Right renal pelvis (tissue), 4 donors: Measurements from ENCODE around the gene BSN. TPM values are rescaled to one million over a fixed set of nuclear protein-coding genes. Genes with fewer than 3 reads are reported as not detected.

Experiments used
- DNase-seq, 4 donors: peaks; one replicate each; pipeline ENCODE4 v3.0.0-alpha.2; 2013; ENCODE audit warnings: low read depth in 4 of 4, low spot score in 3 of 4, missing footprints in 1 of 4
- polyA plus RNA-seq, 4 donors: library from polyadenylated mRNA; unstranded; fragments of 120-200 nt; gene quantifications; one replicate each; pipeline ENCODE4 v1.2.1, GENCODE V29; 2013; ENCODE audit not compliant: insufficient read length in 4 of 4

The BSN gene
- polyA plus RNA-seq, 4 donors: 0.98 to 1.8 (median 1.5) TPM

DNA sequence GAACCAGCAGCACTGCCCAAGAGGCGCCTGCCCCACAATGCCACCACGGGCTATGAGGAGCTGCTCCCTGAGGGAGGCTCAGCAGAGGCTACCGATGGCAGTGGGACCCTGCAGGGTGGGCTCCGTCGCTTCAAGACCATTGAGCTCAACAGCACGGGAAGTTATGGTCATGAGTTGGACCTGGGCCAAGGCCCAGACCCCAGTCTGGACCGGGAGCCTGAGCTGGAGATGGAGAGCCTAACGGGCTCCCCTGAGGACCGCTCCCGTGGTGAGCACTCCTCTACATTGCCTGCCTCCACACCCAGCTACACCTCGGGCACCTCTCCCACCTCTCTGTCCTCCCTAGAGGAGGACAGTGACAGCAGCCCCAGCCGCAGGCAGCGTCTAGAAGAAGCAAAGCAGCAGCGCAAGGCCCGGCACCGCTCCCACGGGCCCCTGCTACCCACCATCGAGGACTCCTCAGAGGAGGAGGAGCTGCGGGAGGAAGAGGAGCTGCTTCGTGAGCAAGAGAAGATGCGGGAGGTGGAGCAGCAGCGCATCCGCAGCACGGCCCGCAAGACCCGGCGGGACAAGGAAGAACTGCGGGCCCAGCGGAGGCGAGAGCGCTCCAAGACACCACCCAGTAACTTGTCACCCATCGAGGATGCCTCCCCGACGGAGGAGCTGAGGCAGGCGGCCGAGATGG is 98.1 kb downstream of the BSN start:
- DNase-seq: no peak

DNA sequence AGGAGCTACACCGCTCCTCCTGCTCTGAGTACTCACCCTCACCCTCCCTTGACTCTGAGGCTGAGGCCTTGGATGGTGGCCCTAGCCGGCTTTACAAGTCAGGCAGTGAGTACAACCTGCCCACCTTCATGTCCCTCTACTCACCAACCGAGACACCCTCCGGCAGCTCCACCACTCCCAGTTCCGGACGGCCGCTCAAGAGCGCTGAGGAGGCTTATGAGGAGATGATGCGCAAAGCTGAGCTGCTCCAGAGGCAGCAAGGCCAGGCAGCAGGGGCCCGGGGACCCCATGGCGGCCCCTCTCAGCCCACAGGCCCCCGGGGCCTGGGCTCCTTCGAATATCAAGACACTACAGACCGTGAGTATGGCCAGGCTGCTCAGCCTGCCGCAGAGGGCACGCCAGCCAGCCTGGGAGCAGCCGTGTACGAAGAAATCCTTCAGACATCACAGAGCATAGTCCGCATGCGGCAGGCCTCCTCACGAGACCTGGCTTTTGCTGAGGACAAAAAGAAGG is 98.7 kb downstream of the BSN start:
- no peak for DNase-seq

DNA sequence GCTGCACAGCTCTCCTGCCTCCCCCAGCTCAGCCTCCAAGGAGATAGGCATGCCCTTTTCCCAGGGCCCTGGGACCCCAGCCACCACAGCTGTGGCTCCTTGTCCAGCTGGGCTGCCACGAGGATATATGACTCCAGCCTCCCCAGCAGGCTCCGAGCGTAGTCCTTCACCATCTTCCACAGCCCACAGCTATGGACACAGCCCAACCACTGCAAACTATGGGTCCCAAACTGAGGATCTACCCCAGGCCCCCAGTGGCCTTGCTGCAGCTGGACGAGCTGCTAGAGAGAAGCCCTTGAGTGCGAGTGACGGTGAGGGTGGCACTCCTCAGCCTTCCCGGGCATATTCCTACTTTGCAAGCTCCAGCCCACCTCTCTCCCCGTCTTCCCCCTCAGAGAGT is 99.3 kb downstream of the BSN start:
- no peak for DNase-seq

DNA sequence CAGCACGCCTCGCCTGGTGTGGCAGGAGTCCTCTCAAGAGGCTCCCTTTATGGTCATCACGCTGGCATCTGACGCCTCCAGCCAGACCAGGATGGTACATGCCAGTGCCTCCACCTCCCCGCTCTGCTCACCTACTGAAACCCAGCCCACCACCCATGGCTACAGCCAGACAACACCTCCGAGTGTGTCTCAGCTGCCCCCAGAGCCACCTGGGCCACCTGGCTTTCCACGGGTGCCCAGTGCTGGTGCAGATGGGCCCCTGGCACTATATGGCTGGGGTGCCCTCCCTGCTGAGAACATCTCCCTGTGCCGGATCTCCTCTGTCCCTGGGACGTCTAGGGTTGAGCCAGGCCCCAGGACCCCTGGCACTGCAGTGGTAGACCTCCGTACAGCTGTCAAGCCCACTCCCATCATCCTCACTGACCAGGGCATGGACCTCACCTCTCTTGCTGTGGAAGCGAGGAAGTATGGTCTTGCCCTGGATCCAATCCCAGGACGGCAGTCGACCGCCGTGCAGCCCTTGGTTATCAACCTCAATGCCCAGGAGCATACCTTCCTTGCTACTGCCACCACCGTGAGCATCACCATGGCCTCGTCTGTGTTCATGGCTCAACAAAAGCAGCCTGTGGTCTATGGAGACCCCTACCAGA is 100.0 kb downstream of the BSN start:
- DNase-seq: no peak

DNA sequence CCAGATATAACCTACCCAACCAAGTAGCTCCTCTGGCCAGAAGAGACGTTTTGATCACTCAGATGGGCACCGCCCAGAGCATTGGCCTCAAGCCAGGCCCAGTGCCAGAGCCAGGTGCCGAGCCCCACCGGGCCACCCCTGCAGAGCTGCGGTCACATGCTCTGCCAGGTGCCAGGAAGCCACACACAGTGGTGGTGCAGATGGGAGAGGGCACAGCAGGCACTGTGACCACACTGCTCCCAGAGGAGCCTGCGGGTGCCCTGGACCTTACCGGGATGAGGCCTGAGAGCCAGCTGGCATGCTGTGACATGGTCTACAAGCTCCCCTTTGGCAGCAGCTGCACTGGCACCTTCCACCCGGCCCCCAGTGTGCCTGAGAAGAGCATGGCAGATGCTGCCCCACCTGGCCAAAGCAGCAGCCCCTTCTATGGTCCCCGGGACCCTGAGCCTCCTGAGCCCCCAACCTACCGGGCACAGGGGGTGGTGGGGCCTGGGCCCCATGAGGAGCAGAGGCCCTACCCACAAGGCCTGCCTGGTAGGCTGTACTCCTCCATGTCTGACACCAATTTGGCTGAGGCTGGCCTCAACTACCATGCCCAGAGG is 100.8 kb downstream of the BSN start:
- no peak for DNase-seq

DNA sequence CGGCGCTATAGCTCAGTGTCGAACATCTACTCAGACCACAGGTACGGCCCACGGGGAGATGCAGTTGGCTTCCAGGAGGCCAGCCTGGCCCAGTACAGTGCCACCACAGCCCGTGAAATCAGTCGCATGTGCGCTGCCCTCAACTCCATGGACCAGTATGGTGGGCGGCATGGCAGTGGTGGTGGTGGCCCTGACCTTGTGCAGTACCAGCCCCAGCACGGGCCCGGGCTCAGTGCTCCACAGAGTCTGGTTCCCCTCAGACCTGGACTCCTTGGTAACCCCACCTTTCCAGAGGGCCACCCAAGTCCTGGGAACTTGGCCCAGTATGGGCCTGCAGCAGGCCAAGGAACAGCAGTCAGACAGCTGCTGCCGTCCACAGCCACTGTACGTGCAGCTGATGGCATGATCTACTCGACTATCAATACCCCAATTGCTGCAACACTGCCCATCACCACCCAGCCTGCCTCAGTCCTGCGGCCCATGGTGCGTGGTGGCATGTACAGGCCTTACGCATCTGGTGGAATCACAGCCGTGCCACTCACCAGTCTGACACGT is 101.5 kb downstream of the BSN start:
- DNase-seq: no peak

DNA sequence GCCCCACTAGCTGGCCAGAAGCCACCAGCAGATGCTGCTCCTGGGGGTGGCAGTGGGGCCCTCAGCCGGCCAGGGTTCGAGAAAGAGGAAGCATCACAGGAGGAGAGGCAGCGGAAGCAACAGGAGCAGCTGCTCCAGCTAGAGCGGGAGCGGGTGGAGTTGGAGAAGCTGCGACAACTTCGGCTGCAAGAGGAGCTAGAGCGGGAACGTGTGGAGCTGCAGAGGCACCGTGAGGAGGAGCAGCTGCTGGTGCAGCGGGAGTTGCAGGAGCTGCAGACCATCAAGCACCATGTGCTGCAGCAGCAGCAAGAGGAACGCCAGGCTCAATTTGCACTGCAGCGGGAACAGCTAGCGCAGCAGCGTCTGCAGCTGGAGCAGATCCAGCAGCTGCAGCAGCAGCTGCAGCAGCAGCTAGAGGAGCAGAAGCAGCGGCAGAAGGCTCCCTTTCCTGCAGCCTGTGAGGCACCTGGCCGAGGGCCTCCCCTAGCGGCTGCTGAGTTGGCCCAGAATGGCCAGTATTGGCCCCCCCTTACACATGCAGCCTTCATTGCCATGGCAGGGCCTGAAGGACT is 102.3 kb downstream of the BSN start:
- DNase-seq: no peak

DNA sequence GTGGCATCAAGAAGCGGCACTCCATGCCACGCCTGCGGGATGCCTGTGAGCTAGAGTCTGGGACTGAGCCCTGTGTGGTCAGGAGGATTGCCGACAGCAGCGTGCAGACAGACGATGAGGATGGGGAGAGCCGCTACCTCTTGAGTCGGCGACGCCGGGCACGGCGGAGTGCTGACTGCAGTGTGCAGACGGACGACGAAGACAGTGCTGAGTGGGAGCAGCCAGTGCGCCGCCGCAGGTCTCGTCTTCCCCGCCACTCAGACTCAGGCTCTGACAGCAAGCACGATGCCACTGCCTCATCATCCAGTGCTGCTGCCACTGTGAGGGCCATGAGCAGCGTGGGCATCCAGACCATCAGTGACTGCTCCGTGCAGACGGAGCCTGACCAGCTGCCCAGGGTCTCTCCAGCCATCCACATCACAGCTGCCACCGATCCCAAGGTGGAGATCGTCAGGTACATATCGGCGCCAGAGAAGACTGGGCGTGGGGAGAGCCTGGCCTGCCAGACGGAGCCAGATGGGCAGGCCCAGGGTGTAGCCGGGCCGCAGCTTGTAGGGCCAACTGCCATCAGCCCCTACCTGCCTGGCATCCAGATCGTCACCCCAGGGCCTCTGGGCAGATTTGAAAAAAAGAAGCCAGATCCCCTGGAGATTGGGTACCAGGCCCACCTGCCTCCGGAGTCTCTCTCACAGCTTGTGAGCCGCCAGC is 103.1 kb downstream of the BSN start:
- DNase-seq: no peak

DNA sequence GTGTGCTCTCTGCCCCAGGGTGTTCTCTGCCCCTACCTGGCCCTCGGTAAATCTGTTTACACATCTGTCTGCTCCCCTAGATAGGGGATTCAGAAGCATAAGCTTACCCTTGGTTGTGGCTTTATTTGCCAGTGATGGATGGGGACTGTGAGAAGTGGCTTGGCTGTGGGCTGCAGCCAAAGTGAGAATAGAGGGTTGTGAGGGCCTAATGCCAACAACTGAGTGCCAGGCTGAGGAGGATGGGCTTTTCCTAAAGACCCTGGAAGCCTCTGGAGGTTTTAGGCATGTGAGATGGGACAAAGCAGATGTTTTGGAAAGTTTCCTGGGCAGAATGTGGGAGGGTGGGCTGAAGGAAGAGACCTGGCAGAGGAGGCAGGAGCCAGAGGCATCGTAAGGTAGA is 104.4 kb downstream of the BSN start:
- DNase-seq: no peak

DNA sequence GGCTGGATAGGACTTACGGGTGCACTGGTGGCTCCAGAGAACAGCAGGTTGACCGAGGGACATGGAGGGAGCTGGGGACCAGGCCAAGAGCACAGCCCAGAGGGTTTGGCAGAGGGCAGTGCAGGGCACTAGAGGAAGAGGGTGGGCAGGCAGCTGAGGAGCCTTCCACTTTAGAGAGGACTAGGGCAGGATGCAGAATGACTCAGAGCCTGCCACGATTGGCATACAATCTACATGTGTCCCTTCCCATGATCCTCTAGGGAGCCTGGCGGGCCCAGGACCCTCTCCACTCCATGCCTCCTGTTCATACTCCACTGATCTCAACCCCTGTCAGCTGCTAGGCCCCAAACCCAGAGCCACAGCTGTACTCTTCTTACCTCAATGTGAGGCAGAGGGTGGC is 105.5 kb downstream of the BSN start:
- no peak for DNase-seq

DNA sequence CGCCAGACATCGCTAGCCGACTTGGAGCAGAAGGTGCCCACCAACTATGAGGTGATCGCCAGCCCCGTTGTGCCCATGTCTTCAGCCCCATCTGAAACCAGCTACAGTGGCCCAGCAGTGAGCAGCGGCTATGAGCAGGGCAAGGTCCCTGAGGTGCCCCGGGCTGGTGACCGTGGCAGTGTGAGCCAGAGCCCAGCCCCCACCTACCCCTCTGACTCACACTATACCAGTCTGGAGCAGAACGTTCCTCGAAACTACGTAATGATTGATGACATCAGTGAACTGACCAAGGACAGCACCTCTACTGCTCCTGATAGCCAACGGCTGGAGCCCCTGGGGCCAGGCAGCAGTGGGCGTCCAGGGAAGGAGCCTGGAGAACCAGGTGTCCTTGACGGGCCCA is 107.0 kb downstream of the BSN start:
- DNase-seq: no peak

DNA sequence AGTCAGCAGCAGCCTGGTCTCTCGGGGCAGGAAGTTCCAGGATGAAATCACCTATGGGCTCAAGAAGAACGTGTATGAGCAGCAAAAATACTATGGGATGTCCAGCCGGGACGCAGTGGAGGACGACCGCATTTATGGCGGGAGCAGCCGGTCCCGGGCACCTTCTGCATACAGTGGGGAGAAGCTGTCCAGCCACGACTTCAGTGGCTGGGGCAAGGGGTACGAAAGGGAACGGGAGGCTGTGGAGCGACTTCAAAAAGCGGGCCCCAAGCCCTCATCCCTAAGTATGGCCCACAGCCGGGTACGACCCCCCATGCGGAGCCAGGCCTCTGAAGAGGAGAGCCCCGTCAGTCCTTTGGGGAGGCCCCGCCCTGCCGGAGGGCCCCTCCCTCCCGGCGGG is 107.7 kb downstream of the BSN start:
- no peak for DNase-seq

DNA sequence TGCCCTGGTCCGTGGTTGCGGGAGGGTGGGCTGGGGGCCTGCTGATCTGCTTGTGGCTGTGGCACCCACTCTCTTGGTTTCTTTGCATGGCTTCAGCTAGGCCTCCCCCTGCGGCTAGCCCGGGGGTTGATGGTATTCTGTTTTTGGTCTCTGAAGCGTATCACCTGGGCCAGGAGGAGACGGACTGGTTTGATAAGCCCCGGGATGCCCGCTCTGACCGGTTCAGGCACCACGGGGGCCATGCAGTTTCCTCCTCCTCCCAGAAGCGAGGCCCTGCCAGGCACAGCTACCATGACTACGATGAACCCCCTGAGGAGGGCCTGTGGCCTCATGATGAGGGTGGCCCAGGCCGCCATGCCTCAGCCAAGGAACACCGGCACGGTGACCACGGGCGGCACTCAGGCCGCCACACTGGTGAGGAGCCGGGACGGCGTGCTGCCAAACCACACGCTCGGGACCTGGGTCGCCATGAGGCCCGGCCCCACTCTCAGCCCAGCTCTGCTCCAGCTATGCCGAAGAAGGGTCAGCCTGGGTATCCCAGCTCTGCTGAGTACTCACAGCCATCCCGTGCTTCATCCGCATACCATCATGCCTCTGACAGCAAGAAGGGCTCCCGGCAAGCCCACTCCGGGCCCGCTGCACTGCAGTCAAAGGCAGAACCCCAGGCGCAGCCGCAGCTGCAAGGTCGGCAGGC is 108.6 kb downstream of the BSN start:
- no peak for DNase-seq

DNA sequence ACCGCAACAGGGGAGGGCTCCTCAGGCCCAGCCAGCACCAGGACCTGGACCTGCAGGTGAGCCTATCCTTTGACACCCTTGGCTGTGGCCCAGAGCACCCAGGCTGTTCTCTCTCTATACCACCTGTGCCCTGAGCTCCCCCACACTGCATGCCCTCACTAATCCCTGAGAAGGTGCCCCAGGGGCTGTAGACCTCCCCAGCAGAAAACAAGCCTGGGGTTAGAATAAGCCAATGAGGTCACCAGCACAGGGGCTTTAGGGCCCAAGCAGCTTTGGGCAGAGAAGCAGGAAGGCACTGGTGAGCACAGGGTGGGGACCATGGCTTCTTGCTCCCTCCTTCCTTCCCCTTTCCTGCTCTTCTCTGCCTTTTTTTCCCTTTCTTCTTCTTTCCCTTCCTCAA is 109.6 kb downstream of the BSN start:
- DNase-seq: no peak

DNA sequence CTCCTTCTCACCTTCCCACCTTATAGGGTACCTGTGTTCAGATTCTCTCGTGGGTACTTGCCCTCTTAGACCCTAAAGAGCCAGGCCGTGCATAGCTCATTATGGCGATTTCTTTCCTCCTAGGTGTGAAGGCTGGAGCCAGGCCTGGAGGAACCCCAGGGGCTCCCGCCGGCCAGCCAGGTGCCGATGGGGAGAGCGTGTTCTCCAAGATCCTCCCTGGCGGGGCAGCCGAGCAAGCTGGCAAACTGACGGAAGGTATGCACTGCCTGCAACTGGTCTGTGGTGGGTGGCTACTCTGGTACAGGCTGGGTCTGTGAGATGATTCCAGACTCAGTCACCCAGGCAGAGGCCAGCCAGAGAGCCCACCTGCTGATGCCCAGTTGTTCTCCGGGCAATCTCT is 110.0 kb downstream of the BSN start:
- no peak for DNase-seq

DNA sequence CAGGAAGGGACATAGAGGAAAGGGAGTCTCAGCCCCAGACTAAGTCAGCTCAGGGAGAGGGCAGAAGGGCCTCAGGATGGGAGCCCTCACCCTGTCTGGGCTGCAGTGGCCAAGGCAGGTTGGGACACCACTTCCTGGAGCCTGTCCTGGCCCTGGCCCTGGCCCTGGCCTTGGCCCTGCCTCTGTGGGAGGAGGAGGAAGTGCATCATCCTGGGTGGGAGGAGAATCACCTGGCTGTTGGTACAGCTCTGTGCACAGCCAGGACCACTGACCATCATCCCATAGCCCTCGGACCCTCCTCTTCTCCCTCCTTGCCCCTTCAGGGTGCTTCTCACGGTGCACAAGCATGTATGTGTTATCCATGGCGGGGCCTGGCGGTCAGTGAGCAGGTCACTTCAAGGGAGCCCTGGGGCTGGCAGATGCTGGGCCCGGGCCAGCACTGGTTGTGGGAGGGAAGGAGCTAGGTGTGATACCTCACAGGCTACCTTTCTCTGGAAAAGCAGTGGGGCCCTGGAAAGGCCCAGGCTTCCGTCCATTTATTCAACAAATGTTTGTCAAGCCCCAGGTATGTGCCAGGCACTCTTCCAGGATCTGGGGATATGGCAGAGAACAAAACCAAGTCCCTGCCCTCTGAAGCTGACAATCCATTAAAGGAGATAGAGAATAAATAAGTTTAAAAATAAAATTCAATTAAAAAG is 111.7 kb downstream of the BSN start:
- DNase-seq: no peak

DNA sequence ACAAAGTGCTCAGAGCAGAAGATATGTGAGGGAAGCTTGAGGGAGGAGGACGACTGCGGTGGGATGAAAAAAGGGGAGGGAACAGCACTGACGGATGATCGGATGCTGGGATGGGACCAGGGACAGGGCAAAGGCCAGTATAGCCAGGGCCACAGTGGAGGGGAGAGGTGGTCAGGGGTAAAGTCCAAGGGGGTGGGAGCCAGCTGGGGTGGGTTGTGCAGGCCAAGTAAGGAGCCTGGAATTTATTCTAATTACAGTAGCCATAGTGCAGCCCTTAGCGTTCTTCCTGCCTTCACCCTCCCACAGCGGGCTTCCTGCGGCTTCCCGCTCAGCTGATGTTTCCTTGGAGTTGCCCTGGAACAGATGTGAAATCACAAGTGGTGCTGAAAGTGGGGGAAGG is 112.3 kb downstream of the BSN start:
- DNase-seq: no peak

DNA sequence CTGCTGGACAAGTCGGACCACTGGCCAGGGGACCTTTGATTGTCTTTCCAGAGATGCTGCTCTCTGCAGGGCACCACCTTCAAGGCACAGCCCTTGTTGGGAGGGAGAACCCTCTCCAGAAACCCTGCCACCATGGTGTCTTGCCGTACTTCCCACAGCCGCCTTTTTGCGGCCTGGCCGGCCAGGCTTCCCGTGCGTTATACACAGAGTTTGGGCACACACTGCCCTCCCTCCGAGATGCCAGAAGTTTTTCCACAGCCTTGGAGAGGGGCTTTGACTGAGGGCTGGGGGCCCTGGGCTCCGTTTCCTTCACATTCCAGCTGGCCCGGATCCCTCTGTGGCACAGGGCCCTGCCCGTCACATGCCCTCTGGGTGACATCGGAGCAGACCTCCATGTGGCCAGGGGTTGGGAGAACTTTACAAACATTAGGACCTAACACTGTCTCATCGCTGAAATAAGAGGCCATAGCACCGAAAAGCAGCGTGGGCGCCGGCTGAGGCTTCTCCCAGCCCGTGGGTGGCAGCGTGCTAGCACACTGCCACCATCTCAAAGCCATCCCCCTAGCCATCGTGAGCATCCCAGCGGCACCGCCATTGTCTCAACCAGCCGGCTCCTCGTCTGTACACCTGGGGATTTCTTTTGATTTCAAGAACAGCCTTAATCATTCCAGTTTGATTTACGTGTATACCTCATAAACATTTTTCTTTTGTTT is 113.6 kb downstream of the BSN start:
- DNase-seq: no peak

DNA sequence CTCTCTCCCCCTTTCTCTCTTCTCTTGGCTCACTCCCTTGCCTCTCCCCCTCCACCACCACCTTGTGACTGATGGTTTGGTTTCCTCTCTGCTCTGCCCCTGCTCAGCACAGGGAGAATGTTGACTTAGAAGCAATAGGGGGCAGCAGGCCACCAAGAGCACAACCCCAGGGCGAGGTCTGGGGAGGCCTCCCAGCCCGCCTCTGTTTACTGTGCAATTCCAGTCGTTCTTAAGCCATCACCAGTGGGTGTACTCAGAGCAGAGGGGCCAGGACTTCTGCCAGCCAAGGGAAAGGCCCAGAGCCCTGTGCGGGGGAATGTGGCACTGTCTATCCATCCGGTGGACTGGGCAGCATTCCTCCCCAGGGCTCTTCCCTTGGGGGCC is 114.1 kb downstream of the BSN start:
- no peak for DNase-seq
